GM12892 (cell line): ENCODE measurements around the gene SAMSN1. TPM values are rescaled to one million over a fixed set of nuclear protein-coding genes. Genes with fewer than 3 reads are reported as not detected.

Experiments
- DNase-seq: peaks from one replicate; pipeline ENCODE4 v3.0.0; 2011; ENCODE audit not compliant: insufficient read length
- FAIRE-seq: peaks from 2 replicates; lab custom pipeline; 2011; peaks lifted over from hg19 to GRCh38; lab: Jason Lieb, UNC
- POLR2A ChIP-seq: IDR thresholded peaks from 2 replicates; pipeline ENCODE4 v1.6.1; 2011; ENCODE audit warnings: low read depth, low read length, control low read depth
- POLR2AphosphoS5 ChIP-seq: IDR thresholded peaks from 2 replicates; pipeline ENCODE4 v1.6.1; 2011; ENCODE audit warnings: low read depth, low read length, control low read depth
- TAF1 ChIP-seq: IDR thresholded peaks from 2 replicates; pipeline ENCODE4 v1.6.1; 2011; ENCODE audit warnings: low read depth, mild to moderate bottlenecking, control low read depth, low read length, borderline replicate concordance
- polyA plus RNA-seq: library from polyadenylated mRNA; unstranded; fragments of >200 nt; gene quantifications from one replicate; pipeline ENCODE4 v1.2.1, GENCODE V29; 2012; ENCODE audit warnings: missing spikeins, inconsistent platforms; ENCODE audit not compliant: missing spikeins

SAMSN1 gene
- 71.6 TPM for polyA plus RNA-seq

DNA sequence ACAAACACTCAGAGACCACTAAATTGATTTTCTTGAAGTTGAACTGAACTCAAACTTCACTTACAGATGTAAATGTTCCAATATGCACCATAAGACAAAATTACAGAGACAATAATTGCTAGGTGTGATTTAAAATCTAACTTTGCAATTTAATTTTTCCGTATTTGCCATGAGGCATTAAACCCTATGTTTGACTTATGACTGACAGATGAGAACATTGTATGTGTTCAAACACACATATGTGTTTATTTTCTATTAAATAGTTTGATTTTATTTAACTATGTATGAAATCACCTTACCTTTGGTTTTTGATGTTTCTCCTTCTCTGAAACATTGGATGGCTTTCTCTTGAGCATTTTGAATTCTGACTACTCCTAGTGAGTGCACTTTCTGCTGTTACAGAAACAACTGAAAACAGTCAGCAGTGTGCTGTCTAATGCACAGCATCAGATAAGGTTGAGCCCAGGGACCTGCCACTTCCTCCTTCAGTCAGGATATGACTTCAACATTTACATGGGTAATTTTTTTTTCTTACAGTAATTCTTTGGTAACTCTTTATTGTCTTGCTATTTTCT, at the start of gene SAMSN1:
TSS of gene SAMSN1 (minus strand) at position 410 of the 575 bp plus-strand sequence. CDS start at position 356, 54 bp downstream.
- DNase-seq = no peak
- TF ChIP-seq POLR2AphosphoS5 (peak; percentile 90), TAF1 (peak; percentile 79; the same call in 1 of the 2 replicates), POLR2A (peak; percentile 94)
- FAIRE-seq = peak; percentile 93

GRCh38 chr21:14595449-14595848, 49.3 kb upstream of the SAMSN1 start:
- FAIRE-seq = no peak
- DNase-seq = no peak
- TF ChIP-seq POLR2AphosphoS5 = no peak
- no peak for TF ChIP-seq TAF1
- no peak for TF ChIP-seq POLR2A

- TF ChIP-seq TAF1 = no peak
- TF ChIP-seq POLR2A = no peak
- TF ChIP-seq POLR2AphosphoS5 = no peak
- DNase-seq = no peak
- no peak for FAIRE-seq
These were observed 48.9 kb upstream of the SAMSN1 start for GRCh38 chr21:14594967-14595366.

DNA sequence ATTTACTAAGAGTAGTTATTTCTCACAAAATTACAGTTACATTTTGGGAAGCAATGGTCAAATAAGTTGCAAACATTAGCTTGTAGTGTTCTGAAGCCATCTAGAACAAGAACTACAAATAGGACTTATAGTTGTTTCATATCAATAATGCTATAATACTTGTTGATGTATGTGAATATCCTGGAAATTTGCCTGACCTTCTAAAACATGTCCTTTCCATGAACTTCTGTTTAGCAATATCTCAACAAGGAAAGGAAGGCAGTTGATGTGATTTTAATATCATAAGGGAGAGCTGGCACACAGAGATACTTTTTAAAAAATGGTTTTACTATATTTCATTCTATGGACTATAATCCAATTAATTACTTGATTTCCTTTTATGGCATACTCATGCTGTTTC, 47.1 kb upstream of the SAMSN1 start:
- FAIRE-seq (no peak), DNase-seq (no peak)
- TF ChIP-seq POLR2A (no peak), POLR2AphosphoS5 (no peak), TAF1 (no peak)

DNA sequence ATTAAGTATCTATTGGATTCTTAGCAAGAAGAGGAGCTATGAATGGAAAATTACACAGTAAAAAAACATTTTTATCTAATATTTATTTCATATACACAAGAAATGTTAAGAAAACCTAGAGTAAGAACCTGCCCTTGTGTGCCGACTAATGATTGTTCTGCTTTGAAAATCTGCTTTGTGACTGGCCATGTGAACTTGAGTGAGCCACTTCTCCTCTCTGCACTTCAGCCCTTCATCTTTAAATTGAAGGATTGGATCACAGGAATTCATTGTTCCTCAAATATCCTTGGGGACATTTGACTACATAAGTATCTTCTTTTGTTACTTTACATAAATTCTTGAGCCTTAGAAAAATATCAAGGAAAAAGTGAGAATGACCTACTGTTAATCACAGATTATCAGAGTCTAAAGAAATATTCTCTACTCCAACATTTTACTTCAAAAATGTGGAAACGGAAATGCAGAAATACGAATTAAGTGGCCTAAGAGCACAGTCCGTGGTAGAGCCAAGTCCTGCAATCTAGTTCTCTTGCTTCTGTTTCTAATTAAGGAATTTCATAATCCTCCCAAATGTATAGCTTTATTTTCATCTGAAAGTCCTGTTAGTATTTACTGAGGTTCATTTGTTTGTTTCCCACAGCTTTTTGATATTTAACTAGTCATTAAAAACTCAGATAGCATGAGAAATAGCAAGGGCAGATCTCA, 46.3 kb upstream of the SAMSN1 start:
- FAIRE-seq (no peak), DNase-seq (no peak)
- TF ChIP-seq POLR2A (no peak), TAF1 (no peak), POLR2AphosphoS5 (no peak)

DNA sequence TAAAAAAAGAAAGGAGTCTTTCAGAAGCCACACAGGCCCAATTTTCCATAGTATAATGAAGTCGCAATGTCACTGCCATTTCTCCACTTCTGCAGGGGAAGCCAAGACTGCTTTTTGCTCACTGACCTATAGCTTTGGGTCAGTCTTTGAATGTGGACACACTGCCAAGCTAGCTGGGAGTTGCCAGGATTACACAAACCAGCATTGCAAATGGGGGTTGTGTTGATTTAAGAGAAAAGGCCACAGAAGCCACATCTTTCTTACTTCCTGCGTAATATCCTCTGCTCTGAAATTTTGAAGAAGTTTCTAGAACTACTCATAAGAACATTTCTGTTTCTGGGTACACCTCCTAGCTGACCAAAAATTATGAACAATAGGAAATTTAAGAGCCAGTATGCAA, 45.8 kb upstream of the SAMSN1 start:
- no peak for DNase-seq
- peak; percentile 81 for FAIRE-seq
- no peak for TF ChIP-seq TAF1
- TF ChIP-seq POLR2A = no peak
- TF ChIP-seq POLR2AphosphoS5 = no peak

DNA sequence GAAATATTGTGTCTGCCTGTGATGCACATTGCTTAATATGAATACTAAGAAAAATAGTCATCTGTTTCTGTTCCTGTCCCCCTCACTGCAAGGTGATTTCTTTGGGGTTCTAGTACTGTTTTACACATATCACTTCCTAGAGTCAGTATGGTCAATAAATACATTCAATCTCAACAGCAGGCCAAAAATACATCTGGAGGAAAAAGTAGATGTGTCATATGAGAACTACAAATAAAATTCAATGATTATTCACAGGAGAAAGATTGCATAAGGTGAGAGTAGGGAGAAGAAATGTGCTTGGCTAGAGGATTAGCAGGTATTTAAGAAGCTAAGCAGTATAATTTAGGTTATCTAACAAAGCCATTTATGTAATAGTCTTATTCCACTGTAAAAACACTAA, 45.3 kb upstream of the SAMSN1 start:
- TF ChIP-seq POLR2A = no peak
- TF ChIP-seq POLR2AphosphoS5 = no peak
- no peak for TF ChIP-seq TAF1
- DNase-seq (no peak), FAIRE-seq (peak; percentile 73)

GRCh38 chr21:14589855-14590563, 43.9 kb upstream of the SAMSN1 start:
- DNase-seq = no peak
- FAIRE-seq = peak; percentile 46
- TF ChIP-seq TAF1 (no peak), POLR2AphosphoS5 (no peak)

GRCh38 chr21:14587266-14587665, 41.2 kb upstream of the SAMSN1 start:
- DNase-seq (no peak), FAIRE-seq (no peak)
- no peak for TF ChIP-seq POLR2AphosphoS5
- TF ChIP-seq POLR2A = no peak
- TF ChIP-seq TAF1 = no peak

DNA sequence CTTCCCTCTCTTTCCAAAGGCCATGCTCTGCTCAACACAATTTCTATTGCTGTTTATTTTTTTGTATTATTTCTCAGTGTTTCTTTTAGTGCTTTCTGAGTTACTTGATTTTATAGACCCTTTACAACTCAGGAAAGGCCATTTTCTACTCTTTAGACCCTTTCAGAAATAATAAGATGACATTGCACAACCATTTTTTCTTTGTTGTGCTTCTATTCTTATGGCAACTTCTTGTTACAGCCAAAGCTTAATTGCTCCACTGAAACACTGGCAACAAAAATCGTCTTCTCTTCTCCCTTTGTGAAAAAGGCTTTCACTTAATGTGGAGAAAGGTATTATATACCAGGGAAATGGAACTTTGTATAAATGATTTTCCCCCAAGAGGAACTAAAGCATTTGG, 39.0 kb upstream of the SAMSN1 start:
- no peak for TF ChIP-seq POLR2AphosphoS5
- no peak for DNase-seq
- no peak for FAIRE-seq

DNA sequence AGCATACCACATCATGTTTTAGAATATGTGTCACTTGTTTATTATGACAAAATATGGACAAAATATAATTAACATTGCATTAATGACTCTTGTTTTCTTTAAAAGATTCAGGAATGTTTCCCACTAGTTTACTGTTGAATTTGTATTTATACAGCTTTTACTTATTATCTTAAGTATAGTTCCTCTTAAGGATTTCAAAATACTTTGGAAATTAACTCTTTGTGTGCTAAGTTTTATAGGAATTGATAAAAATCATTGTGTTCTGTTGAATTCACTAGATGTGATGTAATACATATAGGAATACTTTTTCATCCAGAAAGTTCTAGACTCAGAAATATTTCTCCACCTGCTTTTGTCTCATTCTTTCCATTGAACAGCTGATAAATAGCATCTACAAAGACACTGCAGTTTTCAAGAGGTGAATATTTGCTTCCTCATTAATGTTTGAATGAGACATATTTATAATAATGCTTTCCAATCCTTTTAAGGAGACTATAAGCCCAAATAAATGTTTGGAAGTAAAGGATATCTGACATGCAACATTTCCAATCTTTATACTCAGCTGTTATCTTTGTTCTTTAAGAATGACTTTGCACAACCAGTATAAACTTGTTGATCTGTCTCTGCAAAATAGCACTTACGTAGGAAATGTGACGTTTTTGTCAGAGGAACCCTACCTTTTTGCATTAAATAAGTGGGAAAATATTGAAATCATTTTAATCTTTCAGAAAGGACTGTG, 38.4 kb upstream of the SAMSN1 start:
- FAIRE-seq = no peak
- DNase-seq = no peak
- TF ChIP-seq POLR2AphosphoS5 = no peak
- no peak for TF ChIP-seq TAF1
- no peak for TF ChIP-seq POLR2A
